ENCODE results near the gene DDR1. TPM values are rescaled to one million over a fixed set of nuclear protein-coding genes. Genes with fewer than 3 reads are reported as not detected.

Gene DDR1
- total RNA-seq, 1 donor: 2.5 TPM

DNA sequence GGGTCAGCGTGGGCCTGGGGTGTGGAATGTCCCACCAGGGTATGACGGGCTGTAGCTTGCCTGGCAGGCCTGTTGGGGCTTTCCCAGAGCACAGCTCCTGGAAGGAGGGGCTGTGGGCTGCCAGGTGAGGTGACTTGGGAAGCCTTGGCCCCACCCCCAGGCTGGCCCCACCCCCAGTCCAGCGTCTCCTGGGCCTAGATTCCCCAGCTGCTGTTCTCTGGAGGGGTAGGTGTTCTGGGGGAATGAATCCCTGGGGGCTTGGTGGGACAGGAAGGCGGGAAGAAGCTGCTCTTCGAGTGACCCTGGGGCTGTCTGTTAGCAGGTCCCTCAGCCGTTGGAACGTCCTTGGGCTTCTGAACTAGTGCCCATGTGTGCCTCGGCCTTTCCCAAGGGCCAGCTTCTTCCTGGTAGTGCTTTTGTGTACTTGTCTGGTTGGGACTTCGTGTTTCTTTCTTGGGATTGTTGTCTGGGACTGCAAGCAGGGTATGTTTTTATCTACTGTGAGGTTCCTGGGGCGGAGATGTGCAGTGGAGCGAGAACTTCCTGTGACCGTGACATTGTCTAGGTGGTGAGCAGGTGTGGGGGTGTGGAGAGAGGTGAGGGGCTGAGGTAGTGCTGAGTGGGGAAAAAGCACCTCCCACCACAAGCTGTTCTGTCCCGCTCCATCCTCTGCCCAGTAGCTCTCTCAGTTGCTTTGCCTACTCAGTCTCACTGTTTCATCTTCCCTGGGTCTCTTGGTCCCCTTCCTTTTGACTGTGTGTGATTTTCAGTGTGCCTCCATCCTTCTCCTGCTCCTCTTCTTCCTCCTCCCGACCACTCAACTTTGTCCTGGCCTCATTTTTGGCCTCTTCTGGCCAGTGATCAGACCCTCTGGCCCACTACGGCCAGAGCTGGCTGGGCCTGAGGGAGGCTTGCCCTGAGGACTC is 1.3 kb upstream of the DDR1 start:
- H3K9me3 ChIP-seq (ENCODE audit: low read depth, low read length): no peaks in the 10 kb centered on the region
- H3K4me3 ChIP-seq (ENCODE audit: low read length): no peak overlapping the region
- peaks cover 28% of the 10 kb centered on the region for H3K4me1 ChIP-seq (ENCODE audit: insufficient read depth, low read length)
- peaks cover 12% of the 10 kb centered on the region for H3K27me3 ChIP-seq (ENCODE audit: insufficient read depth, low read length)

DNA sequence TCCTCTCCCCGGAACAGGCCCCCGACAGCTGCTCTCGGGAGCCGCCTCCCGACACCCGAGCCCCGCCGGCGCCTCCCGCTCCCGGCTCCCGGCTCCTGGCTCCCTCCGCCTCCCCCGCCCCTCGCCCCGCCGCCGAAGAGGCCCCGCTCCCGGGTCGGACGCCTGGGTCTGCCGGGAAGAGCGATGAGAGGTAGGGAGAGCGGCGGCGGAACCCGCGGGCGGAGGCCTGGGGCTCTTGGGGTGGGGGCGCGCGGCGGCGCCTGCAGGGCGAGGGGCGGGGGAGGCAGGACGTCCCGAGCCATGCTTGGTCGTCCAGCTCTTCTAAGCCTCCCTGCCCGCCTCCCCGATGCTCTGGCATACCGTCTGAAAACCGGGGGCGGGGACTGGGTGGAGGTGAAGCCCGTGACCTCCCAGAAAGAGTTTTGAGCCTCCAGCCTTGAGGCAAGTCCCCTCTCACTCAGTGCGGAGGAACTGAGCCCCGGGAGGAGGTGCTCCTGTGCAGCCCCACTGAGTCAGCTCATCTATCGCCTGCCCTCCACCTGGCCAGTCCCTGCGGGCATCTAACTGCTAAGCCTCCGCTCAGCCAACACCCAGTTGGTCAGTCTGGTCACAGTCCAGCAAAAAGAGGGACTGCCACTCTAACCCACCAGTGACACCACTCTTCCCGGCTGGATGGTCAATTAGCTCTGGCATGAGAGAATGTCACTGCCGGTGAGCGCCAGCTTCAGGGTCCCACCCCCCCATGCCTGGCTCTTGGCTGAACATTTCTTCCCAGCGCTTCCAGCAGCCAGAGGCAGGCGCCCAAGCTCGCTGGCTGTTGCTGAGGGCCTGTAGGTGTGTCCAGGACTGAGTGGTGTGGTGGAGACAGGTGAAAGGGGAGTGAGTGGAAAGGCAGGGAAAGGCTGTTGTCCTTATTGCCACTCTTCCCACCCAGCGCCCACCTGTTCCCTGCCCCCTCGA is 482 bp downstream of the DDR1 start:
- Histone ChIP-seq H3K9me3 (ENCODE audit: low read depth, low read length) (no peaks in the 10 kb centered on the region), H3K4me3 (ENCODE audit: low read length) (peak overlapping the region; percentile 26), H3K4me1 (ENCODE audit: insufficient read depth, low read length) (peaks cover 28% of the 10 kb centered on the region), H3K27me3 (ENCODE audit: insufficient read depth, low read length) (peaks cover 12% of the 10 kb centered on the region)

DNA sequence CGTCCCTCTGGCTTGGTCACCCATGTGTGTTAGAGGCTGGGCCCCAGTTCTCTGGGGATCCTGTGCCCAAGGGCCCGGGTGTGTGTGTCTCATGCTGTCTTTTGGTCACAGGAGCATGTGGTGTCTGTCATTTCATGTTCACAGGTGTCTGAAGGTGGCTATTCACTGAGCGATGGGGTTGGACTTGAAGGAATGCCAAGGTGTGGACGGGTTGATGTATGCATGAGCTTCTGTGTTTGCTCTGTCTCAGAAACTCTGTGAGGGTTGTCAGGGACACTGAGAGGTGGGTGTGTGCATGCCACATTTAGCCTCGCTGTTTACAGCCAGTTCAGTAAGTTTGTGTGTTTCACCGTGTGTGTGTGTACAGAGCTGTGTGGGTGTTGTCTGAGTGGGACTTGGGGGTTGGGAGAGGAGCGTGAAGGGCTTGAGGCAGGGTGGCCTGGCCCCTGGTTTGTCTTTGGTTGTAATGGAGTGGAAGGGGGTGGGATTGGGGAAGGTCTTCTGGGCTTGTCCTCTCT is 1.2 kb downstream of the DDR1 start:
- peaks cover 28% of the 10 kb centered on the region for H3K4me1 ChIP-seq (ENCODE audit: insufficient read depth, low read length)
- peaks cover 12% of the 10 kb centered on the region for H3K27me3 ChIP-seq (ENCODE audit: insufficient read depth, low read length)
- H3K4me3 ChIP-seq (ENCODE audit: low read length): no peak overlapping the region
- H3K9me3 ChIP-seq (ENCODE audit: low read depth, low read length): no peaks in the 10 kb centered on the region

DNA sequence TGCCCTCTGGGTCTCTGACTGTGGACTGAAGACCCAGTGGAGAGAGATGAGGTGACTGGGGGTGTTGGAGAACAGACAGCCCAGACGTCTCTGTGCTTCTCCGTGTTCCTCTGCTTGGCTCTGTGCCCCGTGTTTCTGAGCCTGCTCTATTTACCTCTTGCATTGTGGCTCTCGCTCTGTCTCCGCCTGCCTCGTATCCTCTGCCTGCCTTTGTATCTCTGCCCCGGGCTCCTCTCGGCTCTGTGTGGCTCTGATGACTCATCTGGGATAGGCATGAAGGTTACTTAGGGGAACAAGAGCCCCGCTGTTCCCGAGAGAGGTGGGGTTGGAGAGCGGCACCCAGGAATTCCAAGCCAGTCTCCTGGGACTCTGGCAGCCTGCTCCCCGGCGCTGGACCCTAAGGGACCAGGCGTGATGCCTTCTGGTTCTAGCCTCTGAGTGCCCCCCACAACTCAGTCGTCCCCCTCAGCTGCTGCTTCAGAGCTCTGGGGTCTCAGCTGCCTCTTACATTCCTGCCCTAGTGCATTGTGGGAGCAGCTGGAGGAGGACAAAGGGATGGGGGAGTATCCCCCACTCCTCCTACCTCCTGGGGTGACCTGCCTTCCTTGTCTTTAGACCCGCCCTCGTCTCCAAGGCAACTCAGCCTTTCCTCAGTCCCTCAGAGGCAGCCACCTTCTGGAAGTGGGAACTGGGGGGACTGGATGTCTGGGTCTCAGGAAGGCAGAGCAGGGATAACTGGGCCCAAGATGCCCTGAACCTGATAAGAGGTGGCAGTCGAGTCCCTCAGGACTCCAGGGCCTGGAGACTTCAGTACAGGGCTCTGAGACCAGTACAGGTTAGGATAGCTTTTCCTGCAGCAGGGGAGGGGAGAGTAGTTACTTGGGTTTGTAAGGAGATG is 1.9 kb downstream of the DDR1 start:
- H3K9me3 ChIP-seq (ENCODE audit: low read depth, low read length): no peaks in the 10 kb centered on the region
- no peak overlapping the region for H3K4me3 ChIP-seq (ENCODE audit: low read length)
- peaks cover 28% of the 10 kb centered on the region for H3K4me1 ChIP-seq (ENCODE audit: insufficient read depth, low read length)
- peaks cover 12% of the 10 kb centered on the region for H3K27me3 ChIP-seq (ENCODE audit: insufficient read depth, low read length)

DNA sequence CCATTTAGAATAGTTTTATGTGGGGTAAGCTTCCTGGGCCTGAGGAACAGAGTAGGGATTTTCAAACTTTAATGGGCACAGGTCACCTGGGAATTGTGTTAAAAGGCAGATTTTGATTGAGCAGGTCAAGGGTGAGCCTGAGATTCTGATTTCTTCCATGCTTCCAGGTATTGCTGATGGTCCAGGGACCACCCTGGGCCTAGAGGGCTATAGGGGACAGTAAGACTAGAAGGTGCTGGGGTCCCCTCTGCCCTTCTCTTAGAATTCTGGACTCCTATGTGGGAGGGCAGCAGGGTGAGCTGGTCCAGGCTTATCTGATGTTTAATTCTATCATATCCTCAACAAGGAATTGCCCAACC is 2.6 kb downstream of the DDR1 start:
- H3K27me3 ChIP-seq (ENCODE audit: insufficient read depth, low read length): peaks cover 12% of the 10 kb centered on the region
- H3K9me3 ChIP-seq (ENCODE audit: low read depth, low read length): no peaks in the 10 kb centered on the region
- no peak overlapping the region for H3K4me3 ChIP-seq (ENCODE audit: low read length)
- H3K4me1 ChIP-seq (ENCODE audit: insufficient read depth, low read length): peaks cover 28% of the 10 kb centered on the region

DNA sequence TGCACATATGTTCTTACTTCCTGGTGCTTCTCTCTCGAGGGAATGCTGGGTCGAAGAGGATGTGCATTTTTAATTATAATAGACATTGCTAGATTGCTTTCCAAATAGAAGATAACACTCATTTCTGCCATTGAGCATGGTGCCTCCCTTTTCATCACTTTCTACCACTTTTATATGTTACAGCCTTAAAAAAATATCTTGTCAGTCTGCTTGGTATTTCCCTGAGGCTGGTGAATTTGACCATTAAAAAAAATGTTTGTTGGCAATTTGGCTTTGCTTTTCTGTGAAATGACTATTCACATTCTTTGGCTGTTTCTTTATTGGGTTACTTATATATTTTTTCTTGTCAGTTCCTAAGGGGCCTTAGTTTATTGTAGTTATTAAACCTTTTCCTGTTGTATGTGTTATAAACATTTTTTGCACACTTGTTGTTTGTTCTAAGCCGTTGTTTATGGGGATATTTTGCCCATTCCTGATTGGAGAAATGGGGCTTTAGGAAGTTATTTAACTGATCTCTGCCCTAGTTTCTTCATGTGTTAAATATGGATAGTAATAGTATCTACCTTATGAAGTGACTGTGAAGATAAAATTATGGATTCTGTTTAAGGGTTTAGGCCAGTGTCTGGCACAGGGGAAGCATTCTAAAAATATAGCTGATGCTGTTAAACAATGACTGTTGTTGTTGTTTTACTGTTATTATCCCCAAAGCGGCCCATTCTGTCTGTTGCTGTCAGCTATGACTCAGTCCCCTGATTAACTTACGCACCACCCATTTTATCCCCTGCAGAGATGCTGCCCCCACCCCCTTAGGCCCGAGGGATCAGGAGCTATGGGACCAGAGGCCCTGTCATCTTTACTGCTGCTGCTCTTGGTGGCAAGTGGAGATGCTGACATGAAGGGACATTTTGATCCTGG is 3.8 kb downstream of the DDR1 start:
- Histone ChIP-seq H3K27me3 (ENCODE audit: insufficient read depth, low read length) (peaks cover 12% of the 10 kb centered on the region), H3K4me3 (ENCODE audit: low read length) (no peak overlapping the region), H3K9me3 (ENCODE audit: low read depth, low read length) (no peaks in the 10 kb centered on the region), H3K4me1 (ENCODE audit: insufficient read depth, low read length) (peaks cover 28% of the 10 kb centered on the region)

DNA sequence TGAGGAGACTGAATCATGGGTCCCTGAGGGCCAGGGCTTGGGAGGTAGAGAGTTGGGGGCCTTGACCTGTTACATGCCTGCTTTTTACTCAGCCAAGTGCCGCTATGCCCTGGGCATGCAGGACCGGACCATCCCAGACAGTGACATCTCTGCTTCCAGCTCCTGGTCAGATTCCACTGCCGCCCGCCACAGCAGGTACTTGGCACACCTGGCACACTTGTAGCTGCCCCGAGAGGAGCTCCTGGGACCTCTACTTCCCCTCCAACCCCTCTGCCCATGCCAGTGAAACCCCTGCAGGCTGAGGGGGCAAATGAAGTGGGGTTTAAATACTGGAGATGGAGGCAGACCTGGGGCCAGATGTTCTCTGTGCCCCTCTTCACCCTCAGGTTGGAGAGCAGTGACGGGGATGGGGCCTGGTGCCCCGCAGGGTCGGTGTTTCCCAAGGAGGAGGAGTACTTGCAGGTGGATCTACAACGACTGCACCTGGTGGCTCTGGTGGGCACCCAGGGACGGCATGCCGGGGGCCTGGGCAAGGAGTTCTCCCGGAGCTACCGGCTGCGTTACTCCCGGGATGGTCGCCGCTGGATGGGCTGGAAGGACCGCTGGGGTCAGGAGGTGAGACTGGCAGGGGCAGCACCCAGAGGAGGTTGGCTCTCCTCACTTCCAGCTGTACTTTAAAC is 4.6 kb downstream of the DDR1 start:
- Histone ChIP-seq H3K27me3 (ENCODE audit: insufficient read depth, low read length) (peaks cover 9% of the 10 kb centered on the region), H3K9me3 (ENCODE audit: low read depth, low read length) (no peaks in the 10 kb centered on the region), H3K4me1 (ENCODE audit: insufficient read depth, low read length) (peaks cover 20% of the 10 kb centered on the region), H3K4me3 (ENCODE audit: low read length) (no peak overlapping the region)

DNA sequence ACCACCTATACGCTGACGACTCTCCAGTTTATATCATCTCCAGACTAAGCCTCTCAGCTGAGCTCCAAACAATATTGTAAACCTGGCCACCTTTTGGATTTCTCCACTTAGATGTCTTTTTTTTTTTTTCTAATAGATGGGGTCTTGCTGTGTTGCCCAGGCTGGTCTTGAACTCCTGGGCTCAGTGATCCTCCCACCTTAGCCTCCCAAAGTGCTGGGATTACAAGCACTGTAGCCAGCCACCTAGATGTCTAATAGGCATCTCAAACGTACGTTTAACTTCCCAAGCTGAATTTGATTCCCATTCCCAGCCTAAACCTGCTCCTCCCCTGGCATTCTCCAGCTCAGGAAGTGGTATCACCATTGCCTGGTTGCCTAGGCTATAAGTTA is 5.2 kb downstream of the DDR1 start:
- Histone ChIP-seq H3K27me3 (ENCODE audit: insufficient read depth, low read length) (peaks cover 9% of the 10 kb centered on the region), H3K4me3 (ENCODE audit: low read length) (no peak overlapping the region), H3K4me1 (ENCODE audit: insufficient read depth, low read length) (peaks cover 20% of the 10 kb centered on the region), H3K9me3 (ENCODE audit: low read depth, low read length) (no peaks in the 10 kb centered on the region)

DNA sequence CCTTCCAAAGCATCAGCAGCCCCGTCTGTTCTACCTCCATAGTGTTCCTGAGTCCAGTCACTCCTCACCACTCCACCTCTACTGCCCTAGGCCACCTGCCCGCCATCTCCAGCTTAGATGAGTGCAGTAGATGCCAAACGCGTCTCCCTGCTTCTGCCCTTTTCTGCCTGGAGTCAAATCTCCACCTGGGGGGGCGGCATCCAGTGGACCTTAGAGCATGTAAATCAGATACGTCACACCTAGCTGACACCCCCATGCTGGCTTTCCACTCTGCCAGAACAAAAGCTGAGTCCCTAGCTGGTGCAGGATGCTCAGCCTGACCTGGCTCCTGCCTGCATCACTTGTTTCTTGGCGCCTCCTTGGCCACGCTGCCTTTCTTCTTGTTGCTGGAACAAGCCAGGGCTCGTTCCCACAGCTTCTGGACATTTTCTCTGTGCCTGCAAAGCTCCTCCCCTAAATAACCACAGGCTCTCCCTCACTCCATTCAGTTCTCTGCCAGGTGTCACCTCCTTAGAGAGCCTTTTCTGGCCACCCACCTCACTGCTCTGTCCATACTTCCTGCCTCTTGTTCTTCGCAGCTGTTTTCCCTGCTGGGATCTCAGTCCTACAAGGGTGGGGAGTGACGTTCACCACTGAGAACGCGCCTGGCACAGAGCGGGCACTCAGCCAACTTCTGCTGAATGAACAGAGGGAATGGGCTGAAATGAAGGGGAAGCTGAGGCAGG is 5.8 kb downstream of the DDR1 start:
- Histone ChIP-seq H3K4me3 (ENCODE audit: low read length) (no peak overlapping the region), H3K4me1 (ENCODE audit: insufficient read depth, low read length) (peaks cover 16% of the 10 kb centered on the region), H3K27me3 (ENCODE audit: insufficient read depth, low read length) (peaks cover 5% of the 10 kb centered on the region), H3K9me3 (ENCODE audit: low read depth, low read length) (no peaks in the 10 kb centered on the region)

DNA sequence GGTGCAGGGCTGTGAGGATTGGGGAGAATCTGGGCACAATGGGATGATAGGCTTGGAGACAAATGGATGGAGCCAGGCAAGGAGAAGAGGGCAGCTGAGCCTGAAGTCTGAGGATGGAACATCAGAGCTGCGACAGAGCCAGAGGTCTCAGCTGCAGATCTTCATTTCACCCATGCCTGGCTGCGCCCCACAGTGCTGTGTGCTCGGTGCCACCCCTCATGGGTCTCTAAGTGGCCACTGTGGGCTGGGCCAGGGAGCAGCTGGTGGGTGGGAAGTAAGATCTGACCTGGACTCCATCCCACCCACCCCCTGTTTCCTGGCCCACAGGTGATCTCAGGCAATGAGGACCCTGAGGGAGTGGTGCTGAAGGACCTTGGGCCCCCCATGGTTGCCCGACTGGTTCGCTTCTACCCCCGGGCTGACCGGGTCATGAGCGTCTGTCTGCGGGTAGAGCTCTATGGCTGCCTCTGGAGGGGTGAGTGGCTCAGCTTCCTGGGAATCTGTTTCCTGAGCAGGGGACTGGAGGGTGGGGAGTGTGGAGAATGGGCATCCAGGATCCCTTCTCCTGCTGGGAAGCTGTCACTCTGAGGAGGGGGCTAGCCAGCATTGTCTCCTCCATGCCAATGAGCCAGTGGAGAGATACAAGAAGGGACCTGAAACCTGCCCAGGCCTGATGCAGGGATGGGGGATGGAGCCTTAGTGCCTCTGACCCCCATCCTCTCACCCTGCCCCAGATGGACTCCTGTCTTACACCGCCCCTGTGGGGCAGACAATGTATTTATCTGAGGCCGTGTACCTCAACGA is 6.5 kb downstream of the DDR1 start:
- Histone ChIP-seq H3K9me3 (ENCODE audit: low read depth, low read length) (no peaks in the 10 kb centered on the region), H3K4me3 (ENCODE audit: low read length) (no peak overlapping the region), H3K4me1 (ENCODE audit: insufficient read depth, low read length) (peaks cover 8% of the 10 kb centered on the region), H3K27me3 (ENCODE audit: insufficient read depth, low read length) (peaks cover 5% of the 10 kb centered on the region)

DNA sequence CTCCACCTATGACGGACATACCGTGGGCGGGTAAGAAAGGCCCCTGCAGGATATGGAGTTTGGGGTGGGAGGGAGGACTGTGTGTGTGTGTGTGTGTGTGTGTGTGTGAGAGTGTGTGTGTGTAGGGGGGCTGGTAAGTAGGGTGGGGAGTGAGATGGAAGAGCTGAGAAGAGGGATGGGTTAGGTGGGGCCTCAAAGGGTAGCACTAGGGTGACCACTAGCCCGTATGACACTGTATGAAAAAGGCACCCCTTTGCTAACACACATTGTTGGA is 7.1 kb downstream of the DDR1 start:
- Histone ChIP-seq H3K4me3 (ENCODE audit: low read length) (no peak overlapping the region), H3K4me1 (ENCODE audit: insufficient read depth, low read length) (peaks cover 3% of the 10 kb centered on the region), H3K27me3 (ENCODE audit: insufficient read depth, low read length) (peaks cover 4% of the 10 kb centered on the region), H3K9me3 (ENCODE audit: low read depth, low read length) (no peaks in the 10 kb centered on the region)

DNA sequence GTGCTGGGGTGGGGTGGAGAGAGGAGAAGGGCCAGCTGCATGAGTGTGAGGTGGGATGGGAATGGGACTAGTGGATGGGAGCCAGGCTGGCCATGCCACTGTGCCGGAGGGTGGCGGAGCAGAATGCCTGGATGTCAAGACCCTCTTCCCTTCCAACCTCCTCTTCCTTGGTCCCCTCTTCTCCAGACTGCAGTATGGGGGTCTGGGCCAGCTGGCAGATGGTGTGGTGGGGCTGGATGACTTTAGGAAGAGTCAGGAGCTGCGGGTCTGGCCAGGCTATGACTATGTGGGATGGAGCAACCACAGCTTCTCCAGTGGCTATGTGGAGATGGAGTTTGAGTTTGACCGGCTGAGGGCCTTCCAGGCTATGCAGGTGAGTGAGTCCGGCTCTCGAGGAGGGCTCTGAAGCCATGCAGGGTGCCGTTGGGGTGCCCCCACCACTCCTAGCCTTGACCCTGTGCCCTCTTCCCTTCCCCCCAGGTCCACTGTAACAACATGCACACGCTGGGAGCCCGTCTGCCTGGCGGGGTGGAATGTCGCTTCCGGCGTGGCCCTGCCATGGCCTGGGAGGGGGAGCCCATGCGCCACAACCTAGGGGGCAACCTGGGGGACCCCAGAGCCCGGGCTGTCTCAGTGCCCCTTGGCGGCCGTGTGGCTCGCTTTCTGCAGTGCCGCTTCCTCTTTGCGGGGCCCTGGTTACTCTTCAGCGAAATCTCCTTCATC is 7.7 kb downstream of the DDR1 start:
- H3K4me1 ChIP-seq (ENCODE audit: insufficient read depth, low read length): no peaks in the 10 kb centered on the region
- no peaks in the 10 kb centered on the region for H3K9me3 ChIP-seq (ENCODE audit: low read depth, low read length)
- no peak overlapping the region for H3K4me3 ChIP-seq (ENCODE audit: low read length)
- H3K27me3 ChIP-seq (ENCODE audit: insufficient read depth, low read length): no peaks in the 10 kb centered on the region

Measured in mononuclear cell (primary cell).